ENCODE data around the gene TICRR.
A peak's percentile ranks its signal among the peaks of the same experiment; 100 is the strongest.

TICRR gene

DNA sequence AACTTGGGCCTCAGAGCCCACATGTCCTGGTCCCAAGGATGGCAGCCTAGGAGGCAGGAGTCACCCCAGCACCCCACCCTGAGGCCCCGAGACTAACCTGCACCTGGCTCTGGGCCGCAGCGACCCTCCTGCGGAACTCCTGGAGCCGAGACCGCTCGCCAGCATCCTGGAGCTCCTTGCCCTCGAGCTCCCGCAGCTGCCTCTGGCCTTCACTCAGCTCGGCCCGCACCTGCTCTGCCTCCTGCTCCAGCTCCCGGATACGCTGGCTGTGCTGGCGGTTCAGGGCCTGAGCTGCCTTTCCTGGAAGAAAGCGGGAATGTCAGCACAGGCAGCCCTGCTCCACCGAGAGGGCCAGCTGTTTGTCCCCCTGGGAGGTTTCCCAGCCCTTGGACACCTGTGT is 66.8 kb downstream of the TICRR start:
- H3K27ac ChIP-seq = no peak overlapping the region
- H3K36me3 ChIP-seq (ENCODE audit: control insufficient read depth, insufficient read depth, low read length) = no peaks in the 10 kb centered on the region
- H3K4me2 ChIP-seq (ENCODE audit: low read length) = no peak overlapping the region
- H3K27me3 ChIP-seq (ENCODE audit: control insufficient read depth, insufficient read depth, low read length) = no peaks in the 10 kb centered on the region
- no peak overlapping the region for H3K4me3 ChIP-seq (ENCODE audit: low read depth, low read length)
- H3K4me1 ChIP-seq = no peaks in the 10 kb centered on the region
- no peak overlapping the region for H3K9ac ChIP-seq
- no peaks in the 10 kb centered on the region for H3K79me2 ChIP-seq
- TF ChIP-seq, protein P1, sequence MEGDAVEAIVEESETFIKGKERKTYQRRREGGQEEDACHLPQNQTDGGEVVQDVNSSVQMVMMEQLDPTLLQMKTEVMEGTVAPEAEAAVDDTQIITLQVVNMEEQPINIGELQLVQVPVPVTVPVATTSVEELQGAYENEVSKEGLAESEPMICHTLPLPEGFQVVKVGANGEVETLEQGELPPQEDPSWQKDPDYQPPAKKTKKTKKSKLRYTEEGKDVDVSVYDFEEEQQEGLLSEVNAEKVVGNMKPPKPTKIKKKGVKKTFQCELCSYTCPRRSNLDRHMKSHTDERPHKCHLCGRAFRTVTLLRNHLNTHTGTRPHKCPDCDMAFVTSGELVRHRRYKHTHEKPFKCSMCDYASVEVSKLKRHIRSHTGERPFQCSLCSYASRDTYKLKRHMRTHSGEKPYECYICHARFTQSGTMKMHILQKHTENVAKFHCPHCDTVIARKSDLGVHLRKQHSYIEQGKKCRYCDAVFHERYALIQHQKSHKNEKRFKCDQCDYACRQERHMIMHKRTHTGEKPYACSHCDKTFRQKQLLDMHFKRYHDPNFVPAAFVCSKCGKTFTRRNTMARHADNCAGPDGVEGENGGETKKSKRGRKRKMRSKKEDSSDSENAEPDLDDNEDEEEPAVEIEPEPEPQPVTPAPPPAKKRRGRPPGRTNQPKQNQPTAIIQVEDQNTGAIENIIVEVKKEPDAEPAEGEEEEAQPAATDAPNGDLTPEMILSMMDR (IDR thresholded peaks at IDR 0.05) = no peak
- H3K9me3 ChIP-seq (ENCODE audit: control insufficient read depth, low read length) = no peaks in the 10 kb centered on the region
- H2AFZ ChIP-seq = no peak overlapping the region

DNA sequence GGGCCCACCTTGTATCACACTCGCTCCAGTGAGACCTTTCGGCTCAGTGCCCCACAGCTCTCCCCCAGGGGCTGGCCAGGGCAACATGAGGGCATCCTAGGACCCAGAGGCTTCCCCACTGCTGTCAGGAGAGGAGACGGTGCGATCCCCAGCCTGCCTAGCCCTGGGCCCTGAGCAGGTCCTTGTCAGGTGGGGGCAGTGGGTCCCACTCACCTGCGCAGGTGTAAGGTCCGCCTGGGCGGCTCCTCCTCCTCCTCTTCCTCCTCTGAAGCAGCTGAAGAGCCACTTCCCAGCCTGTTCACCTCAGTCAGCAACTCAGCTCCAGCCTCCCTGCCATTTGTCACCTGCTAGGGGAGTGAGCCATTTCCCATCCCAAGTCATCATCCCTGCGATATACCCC is 70.4 kb downstream of the TICRR start:
- TF ChIP-seq, protein P1 (IDR thresholded peaks at IDR 0.05) = no peak
- Histone ChIP-seq H2AFZ (no peak overlapping the region), H3K79me2 (no peaks in the 10 kb centered on the region), H3K36me3 (ENCODE audit: control insufficient read depth, insufficient read depth, low read length) (no peaks in the 10 kb centered on the region), H3K4me3 (ENCODE audit: low read depth, low read length) (no peak overlapping the region), H3K27ac (no peak overlapping the region), H3K4me2 (ENCODE audit: low read length) (no peak overlapping the region), H3K27me3 (ENCODE audit: control insufficient read depth, insufficient read depth, low read length) (no peaks in the 10 kb centered on the region), H3K9ac (no peak overlapping the region), H3K9me3 (ENCODE audit: control insufficient read depth, low read length) (no peaks in the 10 kb centered on the region), H3K4me1 (no peaks in the 10 kb centered on the region)

DNA sequence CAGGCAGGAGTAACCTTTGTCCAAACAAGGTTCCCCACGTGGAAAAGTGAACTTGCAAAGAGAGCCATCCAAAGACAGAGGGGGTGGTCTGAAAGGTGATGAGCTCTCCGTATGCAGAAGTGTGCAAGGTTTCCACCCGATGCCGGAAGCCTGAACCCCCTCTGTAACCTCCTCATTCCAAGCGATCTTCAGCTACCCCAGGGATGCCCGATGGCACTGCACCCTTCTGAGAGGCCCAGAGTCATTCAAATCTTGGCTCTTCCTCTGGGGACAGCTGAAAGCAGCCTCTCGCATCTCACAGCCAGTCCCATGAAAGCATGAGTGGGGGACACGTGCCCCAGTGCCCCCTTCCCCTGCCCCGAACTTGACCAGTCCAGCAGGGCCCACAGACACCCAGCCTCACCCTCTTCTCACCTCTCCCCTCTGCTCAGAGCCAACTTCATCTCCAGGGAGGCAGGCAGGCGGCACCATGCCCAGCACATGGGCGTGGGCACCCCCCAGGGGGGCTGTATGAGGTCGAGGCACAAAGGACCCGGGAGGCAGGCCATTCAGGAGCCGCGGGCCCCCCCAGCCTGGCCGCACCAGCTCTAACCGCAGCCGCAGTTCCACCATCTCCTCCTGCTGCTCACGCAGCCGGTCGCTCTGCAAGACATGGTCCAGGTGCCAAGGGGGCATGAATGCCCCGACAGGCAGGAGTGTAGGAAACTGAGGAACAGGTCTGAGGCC is 71.3 kb downstream of the TICRR start:
- no peaks in the 10 kb centered on the region for H3K27me3 ChIP-seq (ENCODE audit: control insufficient read depth, insufficient read depth, low read length)
- no peak overlapping the region for H2AFZ ChIP-seq
- no peak overlapping the region for H3K9ac ChIP-seq
- H3K4me1 ChIP-seq = no peaks in the 10 kb centered on the region
- TF ChIP-seq, protein P1 (IDR thresholded peaks at IDR 0.05) = no peak
- no peaks in the 10 kb centered on the region for H3K9me3 ChIP-seq (ENCODE audit: control insufficient read depth, low read length)
- no peaks in the 10 kb centered on the region for H3K36me3 ChIP-seq (ENCODE audit: control insufficient read depth, insufficient read depth, low read length)
- no peak overlapping the region for H3K4me2 ChIP-seq (ENCODE audit: low read length)
- H3K4me3 ChIP-seq (ENCODE audit: low read depth, low read length) = no peak overlapping the region
- H3K79me2 ChIP-seq = no peaks in the 10 kb centered on the region
- no peak overlapping the region for H3K27ac ChIP-seq

DNA sequence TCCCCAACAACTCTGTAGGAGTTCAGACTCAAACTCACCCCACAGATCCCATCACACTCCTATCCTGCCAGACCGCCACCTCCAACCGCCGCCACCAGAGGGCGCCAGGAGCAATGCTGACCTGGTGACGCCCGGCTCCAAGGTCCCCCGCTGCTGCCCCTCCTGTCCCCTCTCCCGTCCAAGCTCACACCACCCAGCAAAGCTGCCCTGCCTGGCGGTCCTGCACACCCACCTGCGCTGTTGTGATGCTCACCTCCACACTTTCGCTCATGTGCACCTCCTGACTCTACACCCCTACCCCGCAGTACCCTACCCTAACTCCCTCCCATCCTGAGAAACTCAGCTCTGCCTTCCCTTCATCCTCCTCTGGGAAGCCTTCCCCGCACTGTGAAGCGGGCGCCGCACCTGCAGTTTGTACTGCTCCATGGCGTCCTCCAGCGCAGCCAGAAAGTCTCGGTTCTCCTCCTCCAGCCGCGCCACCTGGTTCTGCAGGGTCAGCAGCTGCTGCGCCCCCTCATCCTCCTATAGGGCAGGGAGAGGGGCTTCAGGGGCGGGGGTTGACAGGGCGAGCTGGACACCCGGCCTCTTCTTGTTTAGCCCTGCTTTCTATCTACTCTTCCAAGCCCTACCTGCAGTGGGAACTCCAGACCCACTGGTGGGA is 72.1 kb downstream of the TICRR start:
- H3K4me3 ChIP-seq (ENCODE audit: low read depth, low read length) = no peak overlapping the region
- H3K4me1 ChIP-seq = no peaks in the 10 kb centered on the region
- H3K27ac ChIP-seq = no peak overlapping the region
- H3K9ac ChIP-seq = no peak overlapping the region
- H3K36me3 ChIP-seq (ENCODE audit: control insufficient read depth, insufficient read depth, low read length) = no peaks in the 10 kb centered on the region
- H3K79me2 ChIP-seq = no peaks in the 10 kb centered on the region
- H3K4me2 ChIP-seq (ENCODE audit: low read length) = no peak overlapping the region
- H2AFZ ChIP-seq = no peak overlapping the region
- TF ChIP-seq, protein P1 (IDR thresholded peaks at IDR 0.05) = peak; percentile 62
- no peaks in the 10 kb centered on the region for H3K9me3 ChIP-seq (ENCODE audit: control insufficient read depth, low read length)
- H3K27me3 ChIP-seq (ENCODE audit: control insufficient read depth, insufficient read depth, low read length) = no peaks in the 10 kb centered on the region

All from parathyroid adenoma (tissue), 2 donors.